A673 (cell line): ENCODE data around the gene FAM234B. TPM values are rescaled to one million over a fixed set of nuclear protein-coding genes. Genes with fewer than 3 reads are reported as not detected.
"Not testable (repeated sequence)": the region's sequence is repeated elsewhere in the genome, so short reads cannot be mapped to it uniquely, and the experiment has no call there.

Experiments used
- BruUV-seq: library from RNA; stranded (reverse); fragments of 400-500 nt; replicated peaks from 2 replicates; lab custom pipeline; 2021; lab: Mats Ljungman, UMichigan
- CTCF ChIA-PET: fragments of 300-600 bp; sonication (Branson Sonifier 250); formaldehyde crosslinking; loops from one replicate; lab custom pipeline; 2022; ENCODE audit warnings: antibody characterized with exemption; lab: Charles Lee
- POLR2A ChIA-PET: fragments of 300-600 bp; sonication (Branson Sonifier 250); formaldehyde crosslinking; loops from one replicate; lab custom pipeline; 2022; ENCODE audit warnings: antibody characterized with exemption; ENCODE audit not compliant: low non-redundant PET; lab: Charles Lee
- DNase-seq: peaks from one replicate; pipeline ENCODE4 v3.0.0-alpha.2; 2015; ENCODE audit warnings: low spot score
- H3K27ac ChIP-seq: fragments of 200-600 bp; sonication (generic); 2 replicates; pipeline ENCODE4 v1.5.1; 2016; ENCODE audit warnings: mixed run types, low read depth, mild to moderate bottlenecking, mixed read lengths, antibody characterized with exemption, low read length; ENCODE audit not compliant: poor library complexity, severe bottlenecking
- H3K27me3 ChIP-seq: fragments of 200-600 bp; sonication (generic); replicated peaks from 2 replicates; pipeline ENCODE4 v1.6.1; 2017; ENCODE audit warnings: mixed run types, low read depth, mild to moderate bottlenecking, mixed read lengths, antibody characterized with exemption, low read length; ENCODE audit not compliant: insufficient read depth, poor library complexity
- H3K36me3 ChIP-seq: fragments of 200-600 bp; sonication (generic); 2 replicates; pipeline ENCODE4 v1.6.1; 2016; ENCODE audit warnings: mixed run types, mild to moderate bottlenecking, mixed read lengths, antibody characterized with exemption, low read length; ENCODE audit not compliant: insufficient read depth, poor library complexity, severe bottlenecking
- H3K4me1 ChIP-seq: fragments of 200-600 bp; sonication (generic); 2 replicates; pipeline ENCODE4 v1.6.1; 2017; ENCODE audit warnings: mixed run types, mild to moderate bottlenecking, mixed read lengths, antibody characterized with exemption, low read length; ENCODE audit not compliant: insufficient read depth, poor library complexity, severe bottlenecking
- H3K4me3 ChIP-seq: fragments of 200-600 bp; sonication (generic); 2 replicates; pipeline ENCODE4 v1.5.1; 2016; ENCODE audit warnings: low read depth, mixed run types, mild to moderate bottlenecking, mixed read lengths, low read length; ENCODE audit not compliant: poor library complexity, severe bottlenecking
- H3K9me3 ChIP-seq: fragments of 200-600 bp; sonication (generic); 2 replicates; pipeline ENCODE4 v1.6.1; 2016; ENCODE audit warnings: mixed run types, low read depth, mild to moderate bottlenecking, mixed read lengths, antibody characterized with exemption, low read length; ENCODE audit not compliant: poor library complexity, severe bottlenecking
- CTCF ChIP-seq: fragments of 300-800, 200-600 bp; sonication (generic); conservative IDR thresholded peaks from 2 replicates; pipeline ENCODE4 v1.5.1; 2017; ENCODE audit warnings: low read depth, mild to moderate bottlenecking, antibody characterized with exemption, low read length, moderate library complexity, mixed read lengths
- EZH2 ChIP-seq: fragments of 200-600 bp; sonication (generic); IDR thresholded peaks from 2 replicates; pipeline ENCODE4 v1.6.1; 2017; ENCODE audit warnings: borderline replicate concordance, low read depth, mild to moderate bottlenecking, mixed read lengths, antibody characterized with exemption, low read length; ENCODE audit not compliant: poor library complexity, severe bottlenecking
- intact Hi-C: fragments of 100-400 bp; cut with micrococcal nuclease; formaldehyde crosslinking; loops from one replicate; pipeline ENCODE4 v1.10.0; 2022; ENCODE audit not compliant: unreplicated experiment
- total RNA-seq: library from RNA; stranded (reverse); gene quantifications from 2 replicates; pipeline ENCODE4 v1.2.3, GENCODE V29; 2021

The FAM234B gene
- total RNA-seq, 1 experiment from 2014 or later: 11.8 TPM

GRCh38 chr12:13032164-13032563 lies 12.0 kb upstream of the FAM234B start:
- Histone ChIP-seq H3K36me3 (no peaks in the 10 kb centered on the region), H3K27ac (no peak overlapping the region), H3K4me1 (no peaks in the 10 kb centered on the region), H3K9me3 (no peaks in the 10 kb centered on the region), H3K27me3 (no peaks in the 10 kb centered on the region), H3K4me3 (no peak overlapping the region)
- BruUV-seq: no TSS peak
- DNase-seq: no peak
- ChIA-PET CTCF (no interaction called here), POLR2A (no interaction called here)
- TF ChIP-seq EZH2 (no peak), CTCF (no peak)
- intact Hi-C loops: no loop called here

GRCh38 chr12:13033476-13033875 lies 10.7 kb upstream of the FAM234B start:
- Histone ChIP-seq H3K4me1 (no peaks in the 10 kb centered on the region), H3K27ac (no peak overlapping the region), H3K9me3 (no peaks in the 10 kb centered on the region), H3K27me3 (no peaks in the 10 kb centered on the region), H3K36me3 (no peaks in the 10 kb centered on the region), H3K4me3 (no peak overlapping the region)
- TF ChIP-seq CTCF (no peak), EZH2 (no peak)
- intact Hi-C loops: no loop called here
- BruUV-seq: no TSS peak
- POLR2A ChIA-PET: no interaction called here
- no peak for DNase-seq
- CTCF ChIA-PET: no interaction called here

- POLR2A ChIA-PET, H3K9me3 ChIP-seq, H3K27ac ChIP-seq, H3K27me3 ChIP-seq, DNase-seq, CTCF ChIA-PET, H3K4me1 ChIP-seq, H3K36me3 ChIP-seq, H3K4me3 ChIP-seq, intact Hi-C loops, BruUV-seq: not testable (repeated sequence)
Measured at GRCh38 chr12:13035335-13035734, 8.8 kb upstream of the FAM234B start.

- intact Hi-C loops: no loop called here
- POLR2A ChIA-PET: no interaction called here
- BruUV-seq: no TSS peak
- no peak overlapping the region for H3K27ac ChIP-seq
- no peaks in the 10 kb centered on the region for H3K9me3 ChIP-seq
- CTCF ChIA-PET: no interaction called here
- no peak overlapping the region for H3K4me3 ChIP-seq
- no peaks in the 10 kb centered on the region for H3K36me3 ChIP-seq
- no peaks in the 10 kb centered on the region for H3K4me1 ChIP-seq
- no peak for DNase-seq
- no peak for TF ChIP-seq EZH2
- no peaks in the 10 kb centered on the region for H3K27me3 ChIP-seq
Measured at GRCh38 chr12:13036881-13037280, 7.3 kb upstream of the FAM234B start.
